ENCODE results near the gene DUS1L.

The DUS1L gene

DNA sequence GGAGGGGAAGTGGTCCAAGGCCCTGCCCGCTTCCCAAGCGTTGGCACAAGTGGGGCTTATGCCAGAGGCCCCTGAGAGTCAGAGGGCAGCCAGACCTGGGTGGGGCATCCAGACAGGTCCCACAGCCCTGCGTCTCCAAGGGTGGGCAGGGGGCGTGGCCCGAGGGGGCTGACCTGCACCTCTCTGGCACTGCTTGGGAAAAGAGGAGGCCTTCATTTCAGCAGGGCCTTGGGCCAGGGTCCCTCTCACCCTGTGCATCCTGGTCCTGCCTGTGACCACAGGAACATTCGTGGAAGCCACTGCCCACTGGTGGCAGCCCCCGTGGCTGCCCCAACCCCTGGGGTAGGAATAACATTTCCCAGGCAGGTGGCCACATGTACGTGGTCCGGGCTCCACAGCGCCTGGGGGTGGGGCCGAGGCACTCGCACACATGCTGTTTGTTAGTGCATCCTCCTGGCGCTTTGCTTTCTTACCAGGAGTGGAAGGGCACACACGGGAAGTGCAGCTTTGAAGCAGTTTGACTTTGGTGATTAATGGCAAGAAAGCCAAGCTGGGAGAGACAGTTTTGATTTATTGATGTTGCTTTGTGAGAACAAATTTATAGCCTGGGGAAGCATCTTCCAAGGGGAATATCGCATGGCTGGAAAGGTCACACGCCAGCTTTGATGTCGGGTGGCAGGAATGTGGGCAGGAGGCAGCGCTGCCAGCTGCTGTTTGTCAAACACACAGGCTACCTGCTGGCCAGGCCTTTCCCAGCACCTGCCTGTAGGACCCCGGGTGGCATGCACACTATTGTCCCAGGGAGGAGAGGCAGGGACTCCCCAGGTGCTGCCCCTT is 47.2 kb downstream of the DUS1L start:
- no peak for DNase-seq (ENCODE audit: low read depth, low spot score)
- no peak overlapping the region for H3K27ac ChIP-seq

DNA sequence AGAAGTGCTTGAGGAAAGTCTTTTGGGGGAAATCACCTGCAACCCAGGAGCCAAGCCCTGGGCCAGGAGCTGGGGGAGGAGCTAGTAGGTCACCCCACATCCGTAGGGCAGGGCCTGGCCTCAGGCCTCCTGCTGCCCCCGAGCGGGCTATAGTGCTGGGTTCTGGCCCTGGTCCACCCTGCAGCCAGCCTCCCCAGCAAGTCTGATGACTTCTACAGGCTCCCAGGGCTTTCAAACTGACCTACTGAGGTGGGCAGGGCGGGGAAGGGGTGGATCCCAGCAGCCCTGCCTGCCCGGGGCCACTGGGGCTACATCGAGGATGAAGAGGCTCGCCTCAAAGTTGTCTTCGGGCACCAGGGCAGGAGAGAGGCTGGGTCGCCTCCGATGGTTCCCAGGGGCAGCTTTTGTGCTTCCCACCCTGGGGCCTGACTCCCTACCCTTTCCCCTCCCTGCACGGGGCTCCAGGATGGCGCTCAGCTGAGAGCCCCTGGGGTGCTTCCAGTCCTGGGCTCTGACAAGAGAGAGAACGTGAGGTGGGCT is 47.9 kb downstream of the DUS1L start:
- no peak overlapping the region for H3K27ac ChIP-seq
- no peak for DNase-seq (ENCODE audit: low read depth, low spot score)

DNA sequence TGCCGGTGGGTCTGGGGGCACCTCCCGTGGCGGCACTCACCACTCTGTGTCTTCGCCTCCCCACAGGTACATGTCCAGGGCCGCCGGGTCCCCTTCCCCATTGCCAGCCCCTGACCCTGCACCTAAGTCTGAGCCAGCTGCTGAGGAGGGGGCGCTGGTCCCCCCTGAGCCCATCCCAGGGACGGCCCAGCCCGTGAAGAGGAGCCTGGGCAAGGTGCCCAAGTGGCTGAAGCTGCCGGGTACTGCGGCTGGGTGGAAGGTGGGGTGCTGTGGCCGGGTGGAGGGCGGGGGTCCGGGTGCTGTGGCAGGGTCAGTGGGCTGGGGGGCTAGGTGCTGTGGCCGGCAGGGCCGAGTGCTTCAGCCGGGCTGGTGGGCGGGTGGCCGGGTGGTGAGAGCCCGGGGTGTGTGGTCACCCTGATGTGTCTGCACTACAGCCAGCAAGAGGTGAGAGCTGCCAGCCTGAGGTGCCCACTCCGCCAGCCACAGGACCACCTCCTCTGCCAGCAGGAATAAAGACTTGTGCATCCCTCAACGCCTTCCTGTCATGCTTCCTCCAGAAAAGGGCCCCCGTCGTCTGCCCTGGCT is 48.6 kb downstream of the DUS1L start:
- no peak overlapping the region for H3K27ac ChIP-seq
- no peak for DNase-seq (ENCODE audit: low read depth, low spot score)

DNA sequence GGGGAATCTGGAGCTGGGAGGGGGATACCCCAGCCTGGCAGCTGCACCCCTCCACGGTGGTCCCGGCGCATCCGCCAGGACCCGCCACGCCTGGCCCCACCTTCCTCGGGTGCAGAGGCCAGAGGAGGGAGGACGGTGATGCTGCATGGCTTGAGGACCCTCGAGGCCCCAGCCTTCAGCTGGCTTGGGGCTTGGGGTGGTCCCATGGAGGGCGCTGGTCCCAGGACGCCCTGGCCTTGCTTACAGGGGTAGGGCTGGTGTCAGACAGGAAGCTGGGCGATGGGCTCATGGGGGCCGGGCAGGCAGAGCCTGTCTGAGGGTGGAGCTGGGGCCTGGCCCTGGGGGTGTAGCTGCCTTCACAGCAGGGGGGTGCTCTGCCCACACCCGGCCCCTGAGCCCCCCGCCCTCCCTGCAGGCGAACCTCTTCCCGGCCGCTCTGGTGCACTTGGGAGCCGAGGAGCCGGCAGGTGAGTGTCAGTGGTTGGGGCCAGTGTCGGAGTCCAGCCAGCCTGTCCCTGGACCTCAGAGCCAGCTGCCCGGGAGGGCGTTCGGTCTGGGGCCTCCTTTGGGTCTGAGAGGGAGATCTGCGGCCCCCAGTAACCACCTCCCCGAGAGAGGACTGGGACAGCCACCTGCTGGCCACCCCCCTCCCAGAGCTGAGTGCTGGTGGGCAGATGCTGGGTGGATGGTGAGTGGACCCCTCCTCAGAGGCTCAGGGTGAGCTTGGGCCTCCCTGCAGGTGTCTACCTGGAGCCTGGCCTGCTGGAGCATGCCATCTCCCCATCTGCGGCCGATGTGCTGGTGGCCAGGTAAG is 49.3 kb downstream of the DUS1L start:
- no peak overlapping the region for H3K27ac ChIP-seq
- no peak for DNase-seq (ENCODE audit: low read depth, low spot score)

DNA sequence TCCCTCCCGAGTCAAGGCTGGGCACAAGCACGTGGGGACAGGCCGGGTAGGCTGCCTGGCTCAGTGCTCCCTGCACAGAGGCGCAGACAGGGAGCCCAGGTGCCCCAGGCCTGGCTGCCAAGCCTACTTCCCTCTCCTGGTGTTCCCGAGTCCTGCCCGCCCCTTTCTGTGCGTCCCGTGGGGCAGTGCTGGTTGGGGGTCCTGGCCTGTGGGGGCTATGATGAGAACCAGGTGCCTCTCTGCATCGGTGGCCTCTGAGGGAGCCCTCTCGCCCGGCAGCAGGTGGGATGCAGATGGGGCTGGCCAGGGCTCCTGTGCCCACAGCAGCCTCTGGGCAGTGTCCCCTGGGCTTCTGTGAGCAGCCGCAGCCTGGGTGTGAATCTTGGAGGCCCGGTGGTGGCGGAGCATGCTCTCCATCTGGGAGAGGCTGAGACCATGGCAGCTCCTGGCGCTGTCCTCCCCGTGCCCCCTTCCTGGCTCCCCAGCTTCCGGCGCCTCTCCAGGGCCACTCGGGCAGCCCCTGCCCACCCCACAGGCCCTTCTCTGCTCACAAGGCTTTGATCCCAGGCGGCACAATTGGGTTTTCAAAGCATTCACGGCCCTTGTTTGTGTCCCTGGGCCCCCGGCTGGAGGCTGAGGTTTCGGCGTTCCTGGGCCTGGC is 50.2 kb downstream of the DUS1L start:
- H3K27ac ChIP-seq = no peak overlapping the region
- DNase-seq (ENCODE audit: low read depth, low spot score) = no peak

DNA sequence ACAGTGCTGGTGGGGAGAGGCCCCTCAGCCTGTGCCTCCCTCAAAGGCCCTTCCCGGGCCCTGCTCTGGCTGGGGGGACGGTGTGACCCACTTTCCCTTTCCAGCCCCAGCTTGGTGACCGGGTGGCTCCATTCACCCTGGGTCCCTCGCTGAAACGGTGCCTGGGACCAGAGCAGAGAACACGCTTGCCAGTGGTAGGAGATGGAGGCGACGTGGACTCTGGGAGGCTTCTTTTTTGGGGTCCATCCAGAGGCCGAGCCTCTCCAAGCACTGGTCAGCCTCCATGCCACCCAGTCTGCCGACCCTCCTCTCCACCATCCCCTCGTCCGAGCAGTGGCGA is 50.7 kb downstream of the DUS1L start:
- no peak for DNase-seq (ENCODE audit: low read depth, low spot score)
- H3K27ac ChIP-seq = no peak overlapping the region

DNA sequence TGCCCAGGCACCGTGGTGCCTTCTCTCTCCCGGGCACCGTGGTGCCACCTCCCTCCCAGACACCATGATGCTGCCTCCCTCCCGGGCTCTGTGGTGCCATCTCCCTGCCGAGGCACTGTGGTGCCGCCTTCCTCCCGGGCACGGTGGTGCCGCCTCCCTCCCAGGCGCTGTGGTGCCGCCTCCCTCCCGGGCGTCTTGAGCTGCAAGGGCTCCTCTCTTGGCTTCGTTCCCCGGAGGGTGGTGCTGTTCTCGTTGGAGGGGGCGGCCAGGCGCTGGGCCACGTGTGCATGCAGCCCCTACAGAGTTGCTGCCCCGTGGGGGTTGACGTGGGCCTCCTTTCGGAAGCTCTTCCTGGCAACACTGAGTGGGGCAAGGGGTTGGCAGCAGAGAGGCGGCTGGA is 51.2 kb downstream of the DUS1L start:
- H3K27ac ChIP-seq = no peak overlapping the region
- DNase-seq (ENCODE audit: low read depth, low spot score) = no peak

DNA sequence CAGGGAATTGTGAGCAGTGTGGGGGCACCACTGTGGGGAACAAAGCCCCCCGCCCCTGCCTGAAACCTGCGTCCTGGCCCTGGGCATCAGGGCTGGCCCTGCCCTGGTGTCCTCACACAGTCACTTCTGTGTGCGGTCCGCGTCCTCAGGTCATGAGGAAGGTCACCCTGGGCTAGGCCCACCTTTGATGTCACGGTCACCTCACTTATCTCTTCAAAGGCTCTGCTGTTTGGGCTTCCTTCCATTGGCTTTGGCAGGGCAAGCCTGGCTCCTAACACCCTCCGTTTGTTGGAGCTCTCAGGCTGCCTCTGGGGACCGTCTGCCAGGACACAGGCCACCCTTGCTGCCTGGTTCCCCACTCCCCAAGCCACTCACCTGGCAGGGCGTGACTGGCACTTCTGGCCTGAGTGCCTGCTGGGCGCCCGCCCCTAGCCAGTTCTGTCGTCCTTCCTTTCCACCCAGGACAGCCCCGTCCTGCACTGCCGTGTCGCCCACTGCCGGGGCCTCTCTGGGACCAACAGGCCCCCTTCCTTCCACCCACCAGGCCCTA is 51.8 kb downstream of the DUS1L start:
- no peak overlapping the region for H3K27ac ChIP-seq
- no peak for DNase-seq (ENCODE audit: low read depth, low spot score)

DNA sequence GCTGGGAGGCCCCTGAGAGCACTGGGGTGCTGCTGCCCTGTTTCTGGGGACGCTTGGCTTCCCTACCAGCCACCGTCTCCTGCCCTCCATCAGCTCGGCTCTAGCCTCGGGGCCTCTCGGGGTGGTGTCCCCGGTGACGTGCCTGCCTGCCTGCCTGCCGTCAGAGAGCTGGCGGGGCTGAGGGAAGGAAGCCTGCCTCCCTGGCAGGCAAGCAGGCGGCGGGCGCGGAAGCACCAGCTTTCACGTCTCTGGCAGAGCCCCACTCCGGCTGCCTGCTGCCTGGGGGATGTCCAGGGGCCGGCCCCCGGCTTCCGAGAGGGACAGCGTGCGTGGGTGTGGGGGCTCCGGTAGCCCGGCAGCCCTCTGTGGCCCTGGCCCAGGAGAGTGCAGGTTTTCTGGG is 52.3 kb downstream of the DUS1L start:
- no peak overlapping the region for H3K27ac ChIP-seq
- DNase-seq (ENCODE audit: low read depth, low spot score) = no peak

DNA sequence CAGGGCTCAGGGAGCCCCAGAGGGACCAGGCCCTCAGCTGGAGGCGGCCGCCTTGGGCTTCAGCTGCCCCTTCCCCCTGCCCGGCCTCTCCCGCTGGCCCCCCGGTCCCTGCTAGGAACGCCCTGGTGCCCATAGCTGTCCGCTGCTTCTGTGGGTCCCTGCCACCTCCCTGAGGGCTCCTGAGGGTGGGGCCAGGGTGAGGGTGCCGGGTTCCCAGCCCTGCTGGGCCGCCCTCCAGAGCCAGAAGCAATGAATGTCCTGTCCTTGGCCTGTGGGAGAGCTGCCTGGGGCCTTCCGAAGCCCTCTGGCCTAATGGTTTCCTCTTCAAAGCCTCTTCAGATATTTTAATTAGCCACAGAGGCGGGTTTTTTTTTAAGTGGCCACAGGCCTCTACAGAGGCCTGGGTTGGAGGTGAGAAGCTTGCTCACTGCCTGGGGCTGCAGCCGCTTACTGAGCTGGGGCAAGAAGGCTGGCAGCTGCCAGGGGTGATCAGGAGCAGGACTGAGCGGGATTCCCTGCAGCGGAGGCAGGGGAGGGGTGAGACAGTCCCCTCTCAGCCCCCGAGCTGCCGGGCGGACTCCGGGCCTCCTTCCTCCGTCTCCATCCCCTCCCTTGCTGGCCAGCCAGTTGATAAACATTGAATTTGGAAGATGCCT is 52.8 kb downstream of the DUS1L start:
- DNase-seq (ENCODE audit: low read depth, low spot score) = no peak
- no peak overlapping the region for H3K27ac ChIP-seq

DNA sequence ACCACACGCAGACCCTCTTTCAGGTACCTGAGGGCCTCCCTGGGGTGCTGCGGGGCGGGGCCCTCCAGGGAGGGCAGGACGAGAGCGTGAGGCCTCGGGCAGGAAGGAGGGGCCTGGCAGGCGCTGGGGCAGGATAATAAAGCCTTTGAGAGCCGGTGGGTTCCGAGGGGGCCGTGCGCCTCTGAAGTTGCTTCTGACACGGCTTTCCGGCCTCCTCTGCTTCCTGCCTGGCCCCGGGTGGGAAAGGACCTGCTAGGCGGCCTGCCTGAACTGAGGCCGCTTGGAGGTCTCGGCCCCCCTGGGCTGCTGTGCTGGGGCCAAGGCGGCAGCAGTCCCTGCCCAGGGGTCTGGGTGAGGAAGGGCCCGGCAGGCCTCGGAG is 53.4 kb downstream of the DUS1L start:
- no peak for DNase-seq (ENCODE audit: low read depth, low spot score)
- H3K27ac ChIP-seq = no peak overlapping the region

DNA sequence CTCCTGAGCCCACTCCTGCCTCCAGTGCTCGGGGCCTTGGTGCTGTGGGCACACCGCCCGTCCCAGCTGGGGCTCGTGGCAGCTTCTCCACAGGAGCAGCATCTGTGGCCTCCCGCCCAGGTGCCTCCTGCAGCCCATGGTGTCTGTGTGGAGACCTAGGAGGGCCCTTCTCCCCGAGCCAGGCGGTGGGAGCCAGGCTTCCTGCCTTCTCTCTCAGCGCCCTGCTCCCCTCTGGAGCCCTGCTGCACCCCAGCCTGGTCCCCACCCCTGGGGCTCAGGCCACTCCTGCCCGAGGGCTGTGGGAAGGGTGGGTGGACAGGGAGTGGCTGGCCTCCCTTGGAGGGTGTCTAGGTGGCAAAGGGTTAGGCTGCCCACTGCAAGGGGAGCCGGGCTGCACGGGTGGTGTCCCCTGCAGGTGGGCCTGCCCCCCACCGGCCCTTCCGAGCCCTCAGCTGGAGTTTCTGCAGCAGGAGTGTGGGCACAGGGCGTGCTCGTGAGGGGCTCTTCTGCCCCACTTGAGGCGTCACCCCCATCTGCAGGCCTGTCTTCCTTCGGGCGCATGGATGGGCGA is 53.9 kb downstream of the DUS1L start:
- no peak overlapping the region for H3K27ac ChIP-seq
- DNase-seq (ENCODE audit: low read depth, low spot score) = no peak

DNA sequence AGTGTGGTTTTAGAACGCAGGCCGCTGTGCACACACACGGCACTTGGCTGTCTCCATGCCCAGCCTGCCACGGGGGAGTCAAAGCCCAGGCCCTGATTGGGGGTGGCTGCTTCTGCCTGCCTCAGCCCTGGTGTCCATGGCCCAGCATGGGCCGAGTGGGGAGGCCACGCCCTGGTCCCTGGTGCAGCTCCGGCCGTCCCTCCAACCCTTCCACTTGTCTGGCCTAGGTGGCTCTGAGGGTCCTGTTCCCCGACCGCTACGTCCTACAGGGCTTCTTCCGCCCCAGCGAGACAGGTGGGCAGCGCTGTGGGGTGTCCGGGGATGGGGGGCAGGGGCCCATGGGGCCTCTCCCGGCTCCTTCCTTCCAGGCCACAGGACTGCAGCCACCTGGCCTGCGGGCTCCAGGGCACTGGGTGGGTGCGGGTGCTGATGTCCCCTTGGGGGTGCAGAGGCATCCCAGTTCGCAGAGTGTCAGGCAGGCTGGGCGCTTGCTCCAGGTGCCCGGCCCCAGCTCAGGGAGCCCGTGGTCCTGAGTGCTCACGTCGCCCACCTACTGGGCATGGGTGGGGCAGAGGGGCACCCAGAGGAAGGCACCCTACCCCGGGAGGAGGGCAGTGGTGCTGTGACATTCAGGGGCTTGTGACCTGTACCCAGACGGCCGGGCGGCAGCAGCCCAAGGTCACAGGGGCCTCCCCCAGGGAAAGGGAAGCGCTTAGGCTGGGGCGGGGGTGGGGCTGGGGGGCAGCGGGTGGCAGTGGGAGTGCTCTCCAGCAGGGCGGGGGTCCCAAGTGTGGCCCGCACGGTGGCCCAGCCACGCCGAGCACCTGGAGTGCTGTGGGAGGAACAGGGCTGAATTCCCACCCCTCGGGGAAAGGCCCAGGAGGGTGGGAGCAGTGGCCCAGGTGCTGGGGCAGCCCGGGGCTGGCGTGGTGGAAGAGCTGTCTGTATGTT is 54.8 kb downstream of the DUS1L start:
- DNase-seq (ENCODE audit: low read depth, low spot score) = no peak
- no peak overlapping the region for H3K27ac ChIP-seq

DNA sequence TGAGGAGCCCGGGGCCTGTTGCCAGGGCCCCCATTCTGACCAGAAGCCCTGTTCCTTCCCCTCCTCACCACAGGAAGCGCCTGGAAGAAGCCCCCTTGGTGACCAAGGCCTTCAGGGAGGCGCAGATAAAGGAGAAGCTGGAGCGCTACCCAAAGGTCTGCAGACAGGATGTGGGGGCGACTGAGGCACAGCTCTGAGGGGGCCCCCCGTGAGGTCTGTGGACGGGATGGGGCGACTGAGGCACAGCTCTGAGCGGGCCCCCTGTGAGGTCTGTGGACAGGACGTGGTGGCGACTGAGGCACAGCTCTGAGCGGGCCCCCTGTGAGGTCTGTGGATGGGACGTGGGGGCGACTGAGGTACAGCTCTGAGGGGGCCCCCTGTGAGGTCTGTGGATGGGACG is 56.2 kb downstream of the DUS1L start:
- no peak for DNase-seq (ENCODE audit: low read depth, low spot score)
- H3K27ac ChIP-seq = no peak overlapping the region

DNA sequence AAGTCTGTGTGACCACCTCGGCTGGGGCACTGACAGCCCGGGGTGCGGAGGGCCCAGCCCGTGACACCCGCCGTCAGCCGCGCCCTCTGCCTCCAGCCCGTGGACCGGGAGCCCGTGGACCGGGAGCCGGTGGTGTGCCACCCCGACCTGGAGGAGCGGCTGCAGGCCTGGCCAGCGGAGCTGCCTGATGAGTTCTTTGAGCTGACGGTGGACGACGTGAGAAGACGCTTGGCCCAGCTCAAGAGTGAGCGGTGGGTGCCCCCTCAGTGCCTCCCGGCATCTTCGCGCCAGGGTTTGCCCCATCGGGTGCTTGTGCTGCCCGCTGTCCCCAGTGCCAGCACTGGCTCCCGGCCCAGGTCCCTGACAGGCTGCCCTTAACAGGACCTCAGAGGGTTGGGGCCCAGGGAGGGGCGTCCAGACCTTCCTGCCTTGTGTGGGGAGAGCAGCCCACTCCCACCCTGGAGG is 56.6 kb downstream of the DUS1L start:
- H3K27ac ChIP-seq = no peak overlapping the region
- no peak for DNase-seq (ENCODE audit: low read depth, low spot score)

DNA sequence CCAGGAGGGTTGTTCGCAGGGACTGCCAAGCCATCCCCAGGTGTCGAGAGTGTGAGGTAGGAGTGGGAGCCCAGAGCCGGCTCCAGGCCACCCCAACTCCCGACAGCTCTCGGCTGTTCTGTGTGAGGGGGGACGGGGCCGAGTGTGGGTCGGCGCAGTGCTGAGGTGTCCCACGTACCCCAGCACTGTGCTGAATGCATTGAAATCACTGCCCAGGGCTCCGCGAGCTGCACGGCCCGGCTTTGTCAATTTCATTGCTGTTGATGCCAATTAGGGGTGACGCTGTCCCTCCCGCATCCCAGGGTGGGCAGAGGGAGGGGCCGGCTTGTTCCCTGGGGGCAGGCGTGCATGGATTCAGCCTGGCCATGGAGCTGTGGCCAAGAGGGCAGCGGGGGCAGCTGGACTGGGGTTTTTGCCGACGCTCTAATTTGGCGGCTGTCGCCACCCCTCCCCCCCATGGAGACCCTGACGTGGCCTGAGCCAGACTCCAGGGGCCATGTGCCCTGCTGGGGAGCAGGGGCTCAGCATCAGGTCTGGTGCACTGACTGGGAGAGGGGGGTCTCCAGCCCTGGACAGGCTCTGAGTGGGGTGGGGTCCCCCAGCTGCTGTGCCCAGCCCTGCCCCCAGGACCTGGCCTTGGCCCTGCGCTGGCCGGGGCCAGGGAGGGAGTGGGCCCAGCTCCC is 57.2 kb downstream of the DUS1L start:
- no peak overlapping the region for H3K27ac ChIP-seq
- no peak for DNase-seq (ENCODE audit: low read depth, low spot score)

Measured in epithelial cell of prostate (primary cell).